GM18517 (cell line): Measurements from ENCODE around the gene MMEL1.
A peak's percentile ranks its signal among the peaks of the same experiment; 100 is the strongest.

Experiments used
- ATAC-seq: cut with Tn5 transposase; IDR thresholded peaks from one replicate; pipeline ENCODE4 v1.9.1; 2021; ENCODE audit warnings: mild to moderate bottlenecking, moderate library complexity; ENCODE audit not compliant: unreplicated experiment

Gene MMEL1

GRCh38 chr1:2546515-2547209 is 86.2 kb downstream of the MMEL1 start:
- ATAC-seq, result peak; percentile 37

- ATAC-seq, result peak; percentile 23
These were observed 86.9 kb downstream of the MMEL1 start for GRCh38 chr1:2545754-2546514.

DNA sequence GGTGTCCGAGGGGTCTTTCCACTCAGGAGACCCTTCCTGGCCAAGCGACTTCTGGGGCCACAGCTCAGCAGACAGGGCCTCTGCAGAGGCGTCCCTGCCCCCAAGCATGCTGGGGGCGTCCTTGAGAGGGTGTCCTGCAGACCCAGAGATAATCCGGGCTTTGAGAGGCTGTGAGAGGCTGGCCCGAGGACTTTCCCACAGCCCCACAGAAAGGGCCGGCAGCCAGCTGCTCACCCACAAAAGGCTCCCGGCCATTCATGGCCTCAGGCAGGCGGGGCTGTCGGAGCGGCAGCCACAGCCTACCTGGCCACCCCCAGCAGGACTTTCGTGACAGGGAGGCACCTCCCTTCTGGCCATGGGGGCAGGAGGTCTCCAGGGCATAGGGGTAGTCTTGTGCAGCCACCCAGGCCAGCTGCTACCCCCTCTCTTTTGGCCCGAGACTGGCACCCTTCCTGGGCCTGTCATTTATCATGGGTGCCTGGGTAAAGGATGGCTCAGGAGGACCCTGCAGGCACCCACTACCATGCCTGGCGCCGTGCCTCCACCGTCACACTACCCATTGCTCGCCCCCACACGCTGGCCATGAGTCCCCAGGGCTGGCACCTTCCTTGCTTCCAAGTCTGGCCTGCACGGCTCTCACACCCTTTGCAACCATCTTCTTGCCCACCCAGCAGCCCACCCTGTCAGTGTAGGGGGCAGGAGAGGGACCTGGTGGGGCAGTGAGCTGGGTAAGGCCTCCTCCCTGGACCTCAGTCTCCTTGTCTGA is 87.8 kb downstream of the MMEL1 start:
- no peak for ATAC-seq

- no peak for ATAC-seq
These were observed 88.5 kb downstream of the MMEL1 start for GRCh38 chr1:2544093-2544874.

- ATAC-seq, result no peak
These were observed 89.2 kb downstream of the MMEL1 start for GRCh38 chr1:2543543-2544092.

- no peak for ATAC-seq
These were observed 90.4 kb downstream of the MMEL1 start for GRCh38 chr1:2542246-2542915.

DNA sequence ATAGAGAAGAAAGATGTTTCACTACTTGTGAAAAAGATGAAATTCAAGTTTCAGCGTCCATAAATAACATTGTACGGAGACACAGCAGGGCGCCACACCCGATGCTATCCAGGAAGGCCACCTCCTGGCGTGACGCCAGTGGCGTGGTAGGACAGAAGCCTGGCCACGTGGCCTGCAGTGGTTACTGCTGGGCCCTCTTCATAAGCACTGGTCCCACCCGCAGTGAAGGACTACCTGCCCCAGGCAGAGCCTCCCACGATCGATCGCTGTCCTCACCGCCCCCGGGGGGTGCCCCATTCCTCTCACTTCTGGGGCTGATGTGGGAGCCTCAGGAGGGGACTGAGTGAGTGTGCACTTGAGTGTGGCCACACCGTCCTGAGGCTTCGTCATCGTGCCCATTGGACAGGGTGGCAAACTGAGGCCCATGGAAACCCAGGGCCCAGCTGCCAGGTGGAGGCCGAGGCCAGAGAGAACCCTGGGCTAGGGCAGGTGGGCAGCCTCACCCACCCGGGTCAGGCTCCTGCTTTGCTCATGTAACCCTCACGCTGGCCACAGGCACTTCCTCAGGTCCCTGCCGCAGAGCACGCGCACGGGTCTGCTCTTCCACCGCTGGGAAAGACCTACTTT is 91.1 kb downstream of the MMEL1 start:
- no peak for ATAC-seq

- no peak for ATAC-seq
These were observed 91.9 kb downstream of the MMEL1 start for GRCh38 chr1:2540816-2541492.
